RPMI7951 (cell line): ENCODE measurements around the gene GPS2. TPM values are rescaled to one million over a fixed set of nuclear protein-coding genes. Genes with fewer than 3 reads are reported as not detected.

Source experiments
- DNase-seq: peaks from one replicate; pipeline ENCODE4 v3.0.0-alpha.2; 2012; ENCODE audit warnings: low read depth
- total RNA-seq: library from RNA; depleted of rRNA; stranded (reverse); fragments of >200 nt; shearing (Covaris generic); gene quantifications from 2 replicates; pipeline ENCODE4 v1.2.3, GENCODE V29; 2014

Gene GPS2
- total RNA-seq, 1 experiment from 2014 or later = 97.9 TPM

DNA sequence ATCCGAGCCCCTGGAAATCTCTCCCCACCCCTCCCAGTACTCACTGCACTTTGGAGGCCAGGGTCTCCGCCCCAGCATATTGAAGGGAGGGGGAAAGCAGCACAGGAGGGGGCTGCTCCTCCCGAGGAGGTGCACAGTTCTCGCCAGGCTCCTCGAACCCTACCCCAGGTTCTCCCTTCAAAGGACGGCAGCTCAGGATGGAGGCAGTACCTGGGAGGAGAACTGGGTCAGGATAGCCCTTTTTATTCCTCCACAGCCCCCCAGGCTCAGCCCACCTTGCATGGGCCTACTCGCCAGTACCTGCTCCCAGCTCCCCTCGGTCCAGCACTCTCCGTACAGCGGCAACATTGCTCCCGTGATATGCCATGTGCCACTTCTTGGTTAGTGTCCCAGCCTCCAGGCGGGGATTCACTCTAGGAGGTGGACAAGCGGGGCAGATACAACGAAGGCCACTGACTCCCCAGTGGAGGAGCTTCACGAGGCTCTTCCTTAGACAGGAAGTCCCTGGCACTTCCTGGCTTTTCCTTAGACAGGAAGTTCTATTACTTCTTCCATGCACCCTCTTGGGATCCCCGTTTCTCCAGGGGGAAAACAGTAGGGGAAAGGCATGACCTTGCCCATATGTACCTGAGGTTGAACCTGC lies 2.1 kb upstream of the GPS2 start:
- no peak for DNase-seq

DNA sequence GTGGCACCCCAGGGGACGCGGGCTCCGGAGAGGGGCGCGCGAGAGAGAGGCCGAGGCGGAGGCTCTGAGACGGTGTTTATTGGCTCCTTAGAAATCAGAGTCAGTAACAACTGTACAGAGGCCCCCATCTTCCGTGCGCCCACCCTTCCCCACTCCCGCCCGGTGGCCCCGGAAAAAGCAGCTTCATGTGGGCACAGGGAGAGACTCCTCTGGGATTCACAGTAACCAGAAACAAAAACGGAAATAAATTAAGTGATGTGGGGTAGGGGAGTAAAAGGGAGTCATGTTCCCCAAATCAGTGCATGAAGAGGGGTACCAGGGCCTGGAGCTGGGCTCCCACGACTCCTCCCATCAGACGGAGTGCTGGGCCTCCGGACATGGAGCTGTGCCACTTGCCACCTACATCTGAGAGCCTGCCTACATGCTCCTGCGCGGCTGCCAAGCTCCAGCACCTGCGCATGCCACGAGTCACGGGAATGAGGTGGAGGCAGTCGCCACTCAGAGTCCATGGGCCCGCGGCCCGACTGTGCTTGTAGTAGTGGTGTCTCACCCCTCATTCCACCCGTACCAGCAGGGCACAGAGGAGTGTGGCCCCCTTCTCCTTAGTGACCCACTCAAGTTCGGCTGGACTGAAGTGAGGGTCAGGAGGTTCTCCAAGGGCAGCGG lies 543 bp upstream of the GPS2 start:
- no peak for DNase-seq

DNA sequence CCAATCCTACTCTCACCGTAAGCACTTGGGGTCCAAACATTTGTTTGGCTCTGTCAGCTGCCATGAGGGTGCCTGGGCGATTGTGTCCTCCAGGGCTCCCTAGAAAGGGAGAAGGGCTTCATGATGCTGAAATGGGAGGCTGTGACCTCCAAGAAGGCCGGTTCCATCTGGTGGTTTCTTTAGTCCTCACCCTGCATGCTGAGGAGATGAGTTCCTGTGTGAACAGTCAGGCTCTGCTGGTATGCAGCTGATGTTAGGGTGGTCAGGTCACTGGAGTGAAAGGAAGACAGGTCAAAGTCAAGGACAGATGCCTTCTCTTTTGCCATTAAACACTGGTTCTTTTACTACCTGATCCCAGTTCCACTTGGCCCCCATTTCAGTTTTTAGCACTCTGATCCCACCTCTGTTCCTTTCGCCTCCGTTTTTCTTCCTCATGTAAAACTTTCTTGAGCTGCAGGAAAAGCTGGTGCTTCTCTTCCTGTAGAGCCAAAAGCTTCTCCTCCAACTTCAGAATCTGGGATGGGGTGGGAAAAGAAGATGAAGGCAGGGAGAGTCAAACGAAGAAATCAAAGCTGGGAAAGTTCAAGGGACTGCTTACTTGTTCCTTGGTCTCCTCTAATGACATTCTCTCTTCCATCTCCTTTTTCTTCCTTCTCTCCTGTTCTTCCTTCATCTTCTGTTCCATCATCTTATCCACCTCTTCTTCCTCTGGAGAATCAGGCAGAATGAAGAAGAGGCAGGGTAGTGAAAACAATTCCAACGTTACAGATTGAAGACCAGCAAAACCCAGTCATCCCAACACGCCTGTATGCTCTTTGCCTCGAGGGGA lies 1.1 kb downstream of the GPS2 start:
- no peak for DNase-seq

DNA sequence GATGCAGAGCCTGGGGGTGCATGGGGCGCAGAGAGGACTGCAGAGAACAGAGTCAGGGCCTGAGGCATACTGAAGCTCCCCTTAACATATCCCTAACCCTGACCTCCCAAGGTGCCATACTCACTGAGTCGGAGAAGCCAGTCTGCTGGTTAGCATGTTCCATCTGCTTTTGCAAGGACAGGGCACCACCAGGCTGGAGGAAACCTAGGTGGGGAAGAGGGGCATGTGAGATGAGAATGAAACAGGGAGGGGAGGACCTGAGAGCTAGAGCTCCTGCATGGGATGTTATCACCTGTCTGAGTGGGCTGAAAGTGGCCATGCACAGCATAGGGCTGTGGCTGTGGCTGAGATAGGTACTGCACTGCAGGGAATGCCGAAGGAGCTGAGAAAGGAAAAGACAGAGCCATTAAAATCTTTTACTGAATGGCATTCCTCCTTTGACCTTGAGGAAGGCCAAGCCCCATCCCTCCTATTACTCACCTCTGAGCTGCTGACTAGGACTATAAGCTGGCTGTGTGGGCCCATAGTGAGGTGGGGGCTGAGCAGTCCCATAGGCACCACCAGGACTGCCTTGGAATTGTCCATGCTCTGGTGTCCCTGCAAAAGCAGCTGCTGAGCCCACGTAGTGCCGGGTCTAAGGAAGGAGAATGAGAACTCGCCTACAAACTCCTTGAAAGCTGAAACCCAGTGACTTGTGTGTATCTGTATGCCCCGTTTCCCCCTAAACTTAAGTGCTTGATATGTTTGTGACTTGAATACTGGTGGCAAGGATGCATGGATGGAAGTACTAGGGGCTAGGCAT lies 1.9 kb downstream of the GPS2 start:
- no peak for DNase-seq

DNA sequence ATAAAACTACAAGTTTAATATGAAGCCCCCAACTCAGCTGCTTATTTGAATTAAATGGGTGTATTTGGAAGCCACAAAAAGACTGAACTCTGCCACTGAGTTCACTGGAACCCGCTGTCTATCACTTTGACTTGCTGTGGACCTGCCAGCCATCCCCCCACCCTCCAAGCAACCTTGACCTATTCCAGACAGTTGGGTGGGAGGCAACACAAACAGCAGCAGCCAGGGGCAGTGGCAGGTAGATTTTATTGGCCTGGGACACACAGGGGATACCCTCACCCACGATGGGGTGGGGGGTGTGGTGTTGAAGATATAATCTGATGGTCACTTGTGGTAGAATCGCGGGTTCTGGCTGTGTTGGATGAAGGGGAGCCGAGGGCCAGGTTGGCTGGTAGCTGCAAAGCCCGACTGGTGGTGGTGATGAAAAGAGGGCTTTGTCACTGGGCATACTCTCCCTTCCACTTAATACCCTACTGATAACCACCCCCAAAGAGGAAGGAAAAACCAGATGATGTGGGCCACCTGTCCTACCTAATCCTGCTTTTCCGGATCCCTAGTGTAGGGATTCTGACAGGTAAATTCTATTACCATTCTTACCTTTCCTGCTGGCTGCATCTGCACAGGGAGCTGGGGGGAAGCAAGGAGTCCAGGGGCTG lies 2.6 kb downstream of the GPS2 start:
- no peak for DNase-seq

DNA sequence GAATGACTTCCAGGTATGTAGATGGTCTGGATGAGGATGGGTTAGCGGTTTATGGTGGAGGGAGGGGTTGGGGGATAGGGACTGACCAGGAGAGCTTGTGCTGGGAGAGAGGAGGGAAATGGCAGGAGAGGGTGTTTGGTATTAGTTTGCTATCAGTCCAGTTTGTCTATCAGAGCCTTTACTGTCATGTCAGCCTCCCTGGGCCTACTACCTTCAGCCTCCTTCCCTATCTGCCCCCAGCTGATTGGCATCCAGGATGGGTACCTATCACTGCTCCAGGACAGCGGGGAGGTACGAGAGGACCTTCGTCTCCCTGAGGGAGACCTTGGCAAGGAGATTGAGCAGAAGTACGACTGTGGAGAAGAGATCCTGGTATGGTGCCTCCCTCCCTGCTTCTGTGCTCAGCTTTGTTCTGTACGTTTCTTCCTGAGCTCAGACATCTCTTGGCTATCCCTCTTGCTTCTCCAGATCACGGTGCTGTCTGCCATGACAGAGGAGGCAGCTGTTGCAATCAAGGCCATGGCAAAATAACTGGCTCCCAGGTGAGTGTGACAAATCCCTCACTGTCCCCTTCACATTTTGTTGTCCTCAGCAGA lies 4.0 kb downstream of the GPS2 start:
- DNase-seq = no peak

DNA sequence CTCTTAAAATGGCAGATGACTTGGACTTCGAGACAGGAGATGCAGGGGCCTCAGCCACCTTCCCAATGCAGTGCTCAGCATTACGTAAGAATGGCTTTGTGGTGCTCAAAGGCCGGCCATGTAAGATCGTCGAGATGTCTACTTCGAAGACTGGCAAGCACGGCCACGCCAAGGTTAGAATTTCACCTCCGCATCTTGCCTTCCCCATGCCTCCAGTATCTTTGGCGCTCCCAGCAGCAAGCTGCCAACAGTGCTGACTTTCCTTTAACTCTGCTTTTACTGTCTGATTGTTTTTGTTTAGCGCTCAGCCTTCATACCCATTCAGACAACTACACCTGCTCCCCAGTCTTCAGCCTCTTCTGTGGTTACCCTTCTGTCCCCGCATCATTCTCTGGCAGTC lies 5.5 kb downstream of the GPS2 start:
- no peak for DNase-seq

DNA sequence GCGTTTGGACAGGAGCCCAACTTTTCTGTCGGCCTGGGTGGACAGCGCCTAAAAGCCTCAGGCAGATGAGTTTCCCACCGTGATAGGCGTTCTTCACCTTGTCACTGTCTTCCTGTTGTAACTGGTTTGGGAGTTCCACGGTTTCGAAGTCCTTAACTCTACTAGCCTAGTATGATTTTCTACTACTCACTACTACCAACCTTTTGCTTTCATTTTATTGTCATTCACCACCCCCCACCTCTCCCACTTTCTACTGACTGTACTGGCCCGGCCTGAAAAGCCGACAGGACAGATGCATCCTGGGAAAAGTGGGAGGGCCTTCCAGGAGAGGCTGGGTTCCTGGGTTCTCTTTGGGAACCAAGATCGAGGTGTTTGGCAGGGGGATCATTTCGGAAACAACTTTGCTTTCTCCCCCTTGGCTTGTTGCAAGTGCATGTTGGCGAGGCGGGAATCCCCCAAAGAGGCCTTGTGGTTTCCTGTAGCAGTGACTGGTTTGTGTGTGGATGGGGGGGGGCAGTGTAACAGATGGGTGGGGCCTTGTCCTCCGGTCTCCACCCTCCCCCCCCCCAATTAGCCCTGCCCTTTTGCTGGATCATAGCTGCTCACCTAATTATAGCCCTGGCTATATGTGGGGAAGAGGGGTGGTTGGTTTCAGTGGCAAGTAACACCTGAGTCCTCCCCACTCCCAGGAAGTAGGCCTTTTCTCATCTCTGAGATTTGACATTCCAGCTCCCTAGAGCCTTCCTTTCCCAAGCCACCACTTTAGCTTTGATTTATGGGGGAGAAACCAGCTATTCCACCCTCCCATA lies 6.3 kb downstream of the GPS2 start:
- DNase-seq = peak; percentile 81

DNA sequence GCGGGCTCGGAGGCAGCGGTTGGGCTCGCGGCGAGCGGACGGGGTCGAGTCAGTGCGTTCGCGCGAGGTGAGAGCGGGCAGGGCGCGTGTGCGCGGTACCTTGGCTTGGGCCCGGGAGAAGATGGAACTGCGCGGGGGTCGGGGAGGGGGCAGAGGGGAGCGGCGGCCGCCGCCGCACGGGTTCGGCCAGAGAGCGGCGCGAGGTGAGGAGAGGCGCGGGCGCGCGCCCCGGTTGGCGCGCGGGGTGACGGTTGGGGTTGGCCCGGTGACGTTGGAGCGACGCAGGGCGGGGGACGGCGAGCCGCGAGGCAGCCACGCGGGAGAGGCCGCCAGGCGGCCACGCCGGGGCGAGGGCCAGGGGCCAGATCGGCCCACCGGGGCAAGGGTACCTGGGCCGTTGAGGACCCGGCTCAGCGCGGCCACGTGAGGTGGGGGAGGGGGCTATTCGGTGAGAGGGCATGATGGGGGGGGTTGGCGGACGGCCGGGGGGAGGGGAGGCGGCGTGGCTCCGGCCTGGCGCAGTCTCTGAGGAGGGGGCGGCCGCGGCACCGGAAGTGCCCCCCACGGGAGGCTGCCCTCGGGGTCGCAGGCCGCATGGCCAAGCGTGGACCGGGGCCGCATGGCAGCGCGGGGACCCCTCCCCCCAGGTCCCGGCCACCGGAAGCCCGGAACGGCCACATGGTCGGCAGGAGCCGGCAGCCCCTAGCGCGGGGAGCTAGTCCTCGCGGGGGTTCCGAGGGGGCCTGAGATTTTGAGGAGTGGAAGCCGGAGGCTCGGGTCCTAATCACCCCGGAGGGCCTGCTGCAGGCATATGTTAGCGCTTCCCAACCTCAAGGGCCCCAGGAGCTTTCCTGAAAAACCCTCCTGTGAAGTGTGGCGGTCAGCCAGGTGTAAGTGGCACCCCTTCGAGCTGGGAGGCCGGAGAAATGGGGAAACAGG lies 7.2 kb downstream of the GPS2 start:
- no peak for DNase-seq

DNA sequence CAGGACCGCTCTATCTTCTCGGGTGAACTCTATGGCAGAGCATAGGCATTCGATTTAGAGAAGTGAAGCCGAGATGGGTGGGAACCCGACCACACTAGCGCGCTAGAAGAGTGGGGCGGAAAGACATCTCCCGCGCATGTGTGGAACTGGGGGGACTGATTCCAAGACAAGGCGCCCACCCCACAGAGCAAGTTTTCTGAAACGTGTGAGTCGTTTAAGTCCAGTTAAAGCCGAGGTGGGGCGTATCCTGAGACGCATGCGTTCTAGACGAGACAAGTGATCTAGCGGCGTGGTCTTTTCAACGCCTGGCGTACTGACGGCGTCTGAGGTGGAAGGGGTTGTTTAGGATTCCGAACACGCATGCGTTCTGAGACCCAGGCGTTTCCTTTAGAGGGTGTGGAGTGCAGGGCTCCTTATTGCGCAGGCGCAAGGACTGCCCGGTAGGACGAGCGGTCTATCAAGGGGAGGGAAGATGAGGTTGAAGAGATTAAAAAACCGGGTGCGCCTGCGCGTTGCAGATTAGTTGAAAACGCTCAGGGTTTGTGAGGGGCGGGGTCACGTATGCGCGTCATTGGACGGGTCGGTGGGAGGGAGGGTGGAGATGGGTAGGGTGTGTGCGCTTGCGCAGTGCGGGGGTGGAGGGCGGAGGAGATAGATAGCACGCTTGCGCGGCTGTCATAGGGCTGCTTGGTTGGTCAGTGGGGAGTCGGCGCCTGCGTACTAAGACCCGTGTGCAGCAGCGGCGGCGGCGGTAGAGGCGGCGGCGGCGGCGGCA lies 8.1 kb downstream of the GPS2 start, which contains the start of gene EIF5A:
EIF5A (plus strand) TSS at position 718 of the 775 bp plus-strand sequence. CDS start 2,008 bp downstream, outside the sequence.
- DNase-seq = peak; percentile 99

DNA sequence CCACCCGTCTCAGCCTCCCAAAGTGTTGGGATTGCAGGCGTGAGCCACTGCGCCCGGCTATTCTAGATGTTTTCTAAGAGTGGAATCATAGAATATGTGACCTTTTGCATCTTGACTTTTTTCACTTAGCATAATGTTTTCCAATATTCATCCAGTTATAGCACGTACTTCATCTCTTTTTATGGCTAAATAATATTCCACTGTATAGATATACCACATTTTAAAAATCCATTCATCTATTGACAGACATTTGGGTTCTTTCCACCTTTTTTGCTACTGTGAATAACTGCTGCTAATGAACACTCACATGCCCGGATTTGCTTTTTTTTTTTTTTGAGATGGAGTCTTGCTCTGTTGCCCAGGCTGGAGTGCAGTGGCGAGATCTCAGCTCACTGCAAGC lies 11.0 kb downstream of the GPS2 start:
- DNase-seq = no peak

DNA sequence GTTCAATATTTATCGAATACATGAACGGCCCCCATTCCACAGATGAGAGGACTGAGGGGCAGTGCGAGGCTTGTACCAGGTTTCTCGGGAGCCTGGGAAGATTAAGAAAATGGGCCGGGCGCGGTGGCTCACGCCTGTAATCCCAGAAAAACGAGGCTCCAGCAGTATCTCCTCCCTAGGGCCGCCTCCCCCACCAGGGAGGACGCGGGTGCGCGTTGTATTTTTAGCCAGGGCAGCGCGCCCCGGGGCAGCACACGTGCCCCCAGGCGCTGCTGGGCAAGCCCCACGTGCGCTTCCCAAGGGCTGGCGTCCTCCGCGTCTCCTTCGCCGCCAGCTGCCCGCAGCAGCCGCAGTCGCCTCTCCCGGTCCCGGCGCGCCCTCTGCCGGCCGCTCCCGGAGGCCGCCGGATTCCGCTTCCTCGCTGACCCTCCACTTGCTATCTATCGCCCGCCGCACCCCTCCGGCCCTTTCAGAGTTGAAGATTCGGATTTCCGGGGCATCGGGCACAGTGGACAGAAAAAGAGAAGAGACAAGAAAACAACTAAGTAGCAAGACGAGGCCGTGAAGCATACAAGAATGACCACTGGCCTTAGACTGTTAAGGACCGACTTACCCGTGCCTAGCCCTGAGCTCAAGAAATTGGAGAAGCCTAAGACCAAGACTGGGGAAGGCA lies 18.8 kb downstream of the GPS2 start:
- DNase-seq = peak; percentile 75

DNA sequence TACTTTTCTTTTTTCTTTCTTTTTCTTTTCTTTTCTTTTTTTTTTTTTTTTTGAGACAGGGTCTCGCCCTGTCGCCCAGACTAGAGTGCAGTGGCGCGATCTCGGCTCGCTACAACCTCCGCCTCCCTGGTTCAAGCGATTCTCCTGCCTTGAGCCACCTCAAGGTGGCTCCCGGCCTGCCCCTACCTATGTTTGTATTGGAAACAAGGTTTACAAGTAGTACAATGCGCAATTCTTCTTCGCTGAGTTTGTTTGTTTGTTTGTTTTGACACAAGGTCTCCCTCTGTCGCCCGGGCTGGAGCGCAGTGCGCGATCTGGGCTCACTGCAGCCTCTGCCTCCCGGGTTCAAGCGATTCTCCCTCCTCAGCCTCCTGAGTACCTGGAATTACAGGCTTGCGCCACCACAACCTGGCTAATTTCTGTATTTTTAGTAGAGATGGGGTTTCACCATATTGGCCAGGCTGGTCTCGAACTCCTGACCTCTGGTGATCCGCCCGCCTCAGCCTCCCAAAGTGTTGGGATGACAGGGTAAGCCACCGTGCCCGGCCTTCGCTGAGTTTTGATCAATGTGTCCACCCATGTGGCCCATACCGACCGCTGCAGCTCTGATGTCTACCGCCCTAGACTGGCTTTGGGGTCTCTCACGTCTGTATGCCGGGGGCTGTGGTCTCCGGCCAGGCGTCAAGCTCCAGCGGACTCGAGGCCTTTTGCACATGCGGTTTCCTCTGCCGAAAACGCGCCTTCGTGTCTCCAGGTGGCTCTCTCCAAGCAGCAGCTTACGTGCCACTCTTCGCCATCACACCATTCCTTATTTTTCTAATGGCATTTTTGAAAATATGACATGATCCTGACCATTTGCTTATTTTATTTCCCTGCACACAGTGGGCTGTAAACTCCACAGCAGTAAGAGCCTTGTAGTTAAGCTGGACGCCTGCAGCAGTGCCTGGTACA lies 19.7 kb downstream of the GPS2 start:
- DNase-seq = no peak

DNA sequence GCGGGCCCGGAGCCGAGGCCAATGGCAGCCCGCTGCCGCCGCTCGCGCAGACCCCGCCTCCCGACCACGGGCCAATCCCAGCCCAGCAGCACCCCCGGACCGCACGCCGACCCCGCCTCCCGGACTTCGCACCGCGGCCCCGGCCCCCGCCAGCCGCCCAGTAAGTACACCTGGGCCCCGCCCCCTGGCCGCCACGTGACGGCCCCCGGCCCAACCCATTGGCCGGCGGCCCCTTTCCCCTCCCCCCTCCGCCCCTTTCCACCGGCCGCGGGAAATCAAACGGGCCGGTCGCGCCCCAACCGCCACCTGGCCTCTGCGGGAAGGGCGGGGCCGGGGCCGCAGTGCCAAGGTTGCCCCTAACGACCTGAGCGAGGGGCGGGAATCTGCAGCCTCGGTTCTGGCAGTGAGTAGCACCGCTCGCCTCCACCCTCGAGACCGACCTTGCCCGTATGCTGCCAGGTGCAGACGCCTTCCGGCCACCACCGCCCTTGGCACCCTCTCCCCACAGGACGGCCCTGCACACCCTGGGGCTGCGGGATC lies 20.5 kb downstream of the GPS2 start, which contains the start of gene YBX2:
YBX2 (minus strand) TSS at position 26 of the 540 bp plus-strand sequence. CDS start 139 bp downstream, outside the sequence.
- DNase-seq = peak; percentile 57

DNA sequence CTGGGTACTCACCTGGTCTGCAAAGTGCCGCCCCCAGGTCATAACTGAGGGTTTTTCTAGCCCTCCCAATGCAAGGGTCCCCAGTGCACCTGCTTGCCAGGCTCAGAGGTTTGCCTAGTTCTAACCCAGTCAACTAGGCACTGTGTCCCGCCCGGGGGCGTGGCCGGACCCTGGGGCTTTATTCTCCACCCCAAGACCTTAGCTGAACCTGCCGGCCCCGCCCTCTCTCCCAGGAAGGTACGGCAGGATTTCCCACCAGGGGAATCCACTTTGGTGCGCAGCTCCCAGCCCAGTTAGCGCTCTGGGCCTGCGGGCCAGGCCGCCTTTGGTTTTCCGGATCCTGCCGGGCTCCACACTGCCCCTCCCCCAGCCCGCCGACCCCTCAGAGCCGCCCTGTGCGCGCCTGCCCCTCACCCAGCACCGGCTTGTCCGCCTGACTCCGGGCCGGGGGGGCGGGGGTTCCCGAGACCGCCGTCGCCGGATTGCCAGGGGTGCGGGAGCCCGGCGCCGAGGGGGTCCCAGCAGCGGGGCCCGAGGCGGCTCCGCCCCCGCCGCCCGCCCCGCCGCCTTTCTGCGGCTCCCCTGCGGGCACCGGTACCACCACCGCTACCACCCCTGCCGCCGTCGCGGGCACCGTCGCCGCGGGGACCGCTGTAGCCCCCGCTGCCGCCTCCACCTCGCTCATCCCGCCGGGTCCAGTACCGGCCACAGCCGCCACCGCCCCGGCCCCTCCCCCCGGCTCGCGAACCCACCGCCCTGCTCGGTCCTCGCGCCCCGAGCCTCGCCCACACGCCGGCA lies 21.1 kb downstream of the GPS2 start:
- DNase-seq = no peak
